DMS153 treated with DMSO at 0.1 percent for 48 hours (cell line): Measurements from ENCODE around the gene RALGPS1.

Experiments
- DNase-seq: peaks from one replicate; lab custom pipeline; 2025; ENCODE audit not compliant: unreplicated experiment; lab: John Stamatoyannopoulos, UW

RALGPS1 gene

GRCh38 chr9:126953041-126953809 is 38.6 kb downstream of the RALGPS1 start:
- no peak for DNase-seq

DNA sequence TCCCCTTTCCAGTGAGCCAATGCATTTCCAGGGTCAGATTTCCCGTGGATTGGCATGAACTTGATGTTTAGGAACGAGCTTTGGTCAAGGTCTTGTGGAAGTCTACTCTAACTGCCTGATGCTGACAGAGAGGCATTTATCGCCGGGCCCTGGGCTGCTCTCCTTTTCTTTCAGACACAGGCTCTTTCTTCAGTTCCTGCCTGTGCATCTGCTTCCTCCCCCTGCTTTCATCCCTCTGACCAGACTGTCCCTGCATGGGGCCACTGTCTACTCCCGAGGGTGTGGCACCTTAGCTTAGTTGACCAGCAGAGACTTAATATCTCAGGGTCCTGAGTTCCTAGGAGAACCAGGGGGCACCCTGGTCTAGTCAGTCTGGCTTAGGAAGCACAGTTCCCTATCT is 41.2 kb downstream of the RALGPS1 start:
- no peak for DNase-seq

DNA sequence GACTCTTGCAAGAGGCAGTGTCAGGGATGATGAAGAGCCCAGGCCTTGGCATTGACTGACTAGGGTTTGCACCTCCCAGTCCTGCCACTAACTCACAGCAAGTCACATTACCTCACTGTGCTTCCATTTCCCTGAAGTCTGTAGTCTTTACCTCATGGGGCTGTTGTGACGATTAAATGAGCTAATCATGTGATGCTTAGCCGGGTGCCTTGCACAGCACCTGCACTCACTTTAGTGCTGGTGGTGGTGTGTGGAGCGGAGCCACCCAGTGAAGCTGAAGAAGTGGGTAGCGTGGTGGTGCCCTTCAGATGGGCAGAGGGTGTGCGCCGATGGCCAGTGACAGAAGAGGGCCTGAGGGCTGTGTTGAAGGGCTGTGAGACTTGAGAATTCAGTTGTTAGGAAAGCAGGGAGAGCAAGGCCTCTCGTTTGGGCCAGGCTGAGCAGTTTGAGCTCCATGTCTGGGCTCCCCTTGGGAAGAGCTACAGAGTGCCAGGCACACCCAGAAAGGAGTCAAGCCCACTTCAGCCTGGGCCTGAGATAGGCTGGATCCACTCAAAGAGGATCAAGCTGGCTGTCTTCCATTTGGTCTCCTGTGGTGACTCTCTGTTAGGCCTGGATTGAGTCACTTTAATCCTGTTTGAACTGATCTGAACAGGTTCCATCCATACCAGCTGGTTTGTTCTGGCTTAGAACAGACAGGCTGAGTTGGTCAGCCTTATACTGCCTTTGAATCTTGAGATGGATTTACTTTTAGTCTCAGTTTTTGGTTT is 42.5 kb downstream of the RALGPS1 start:
- DNase-seq = no peak

GRCh38 chr9:126957687-126958053 is 43.1 kb downstream of the RALGPS1 start:
- DNase-seq = no peak

DNA sequence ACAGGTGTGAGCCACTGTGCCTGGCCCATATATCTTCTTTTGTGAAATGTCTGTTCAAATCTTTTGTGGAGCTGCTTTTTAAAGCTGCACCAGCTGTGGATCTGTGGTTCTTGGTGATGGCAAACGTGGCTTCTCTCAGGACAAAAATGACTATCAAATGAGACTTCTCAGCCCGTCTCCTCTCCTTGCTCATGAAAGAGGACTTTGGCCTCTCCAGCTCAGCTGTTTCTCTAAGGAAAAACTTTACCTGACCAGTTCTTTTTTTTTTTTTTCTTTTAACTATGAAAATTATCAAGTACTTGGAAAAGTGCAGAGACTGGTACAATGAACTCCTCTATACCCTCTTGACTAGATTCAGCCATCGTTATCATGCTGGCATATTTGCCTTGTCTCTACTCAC is 44.8 kb downstream of the RALGPS1 start:
- no peak for DNase-seq

DNA sequence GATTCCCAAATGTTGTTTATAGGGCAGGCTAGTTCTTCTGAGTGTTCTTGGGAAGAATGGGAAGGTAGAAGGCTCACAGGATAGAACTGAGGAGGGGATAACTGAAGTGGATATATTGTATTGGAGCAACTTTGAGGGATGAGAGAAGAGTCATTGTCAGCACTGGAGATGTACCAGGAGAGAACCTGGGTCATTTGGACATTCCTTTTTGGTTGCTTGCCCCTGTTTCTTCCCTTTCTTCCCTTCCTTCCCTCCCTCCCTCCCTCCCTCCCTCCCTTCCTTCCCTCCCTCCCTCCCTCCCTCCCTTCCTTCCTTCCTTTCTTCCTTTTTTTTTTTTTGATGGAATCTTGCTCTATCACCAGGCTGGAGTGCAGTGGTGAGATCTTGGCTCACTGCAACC is 45.3 kb downstream of the RALGPS1 start:
- DNase-seq = no peak

- no peak for DNase-seq
These were observed 47.8 kb downstream of the RALGPS1 start for GRCh38 chr9:126962336-126962735.

- DNase-seq = no peak
These were observed 50.5 kb downstream of the RALGPS1 start for GRCh38 chr9:126965077-126965476.

GRCh38 chr9:126965541-126966428 is 51.2 kb downstream of the RALGPS1 start:
- DNase-seq = peak; percentile 1

- no peak for DNase-seq
These were observed 56.7 kb downstream of the RALGPS1 start for GRCh38 chr9:126971261-126971660.

GRCh38 chr9:126973651-126974529 is 59.3 kb downstream of the RALGPS1 start:
- DNase-seq = no peak

- DNase-seq = no peak
These were observed 60.0 kb downstream of the RALGPS1 start for GRCh38 chr9:126974594-126974993.

- DNase-seq = no peak
These were observed 61.0 kb downstream of the RALGPS1 start for GRCh38 chr9:126975327-126976220.

GRCh38 chr9:126979461-126979860 is 64.9 kb downstream of the RALGPS1 start:
- DNase-seq = no peak

DNA sequence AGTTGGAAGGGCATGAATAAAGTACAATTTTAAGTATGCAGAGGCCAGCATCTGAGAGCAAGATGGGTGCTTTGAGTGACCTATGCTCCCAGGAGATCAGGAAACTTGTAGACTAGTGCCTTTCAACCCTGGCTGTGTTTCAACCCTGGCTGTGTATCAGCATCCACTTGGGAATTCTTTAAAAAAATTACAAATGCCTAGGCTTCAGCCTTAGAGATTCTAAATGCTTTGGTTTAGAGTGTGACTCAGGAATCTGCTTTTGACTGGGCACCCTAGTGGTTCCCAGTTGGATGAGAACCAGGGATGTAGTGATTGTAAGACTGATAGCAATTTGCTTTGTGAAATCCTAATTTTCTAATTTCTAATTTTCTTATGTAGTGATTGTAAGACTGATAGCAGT is 65.6 kb downstream of the RALGPS1 start:
- DNase-seq = no peak

- no peak for DNase-seq
These were observed 66.6 kb downstream of the RALGPS1 start for GRCh38 chr9:126981218-126981617.

DNA sequence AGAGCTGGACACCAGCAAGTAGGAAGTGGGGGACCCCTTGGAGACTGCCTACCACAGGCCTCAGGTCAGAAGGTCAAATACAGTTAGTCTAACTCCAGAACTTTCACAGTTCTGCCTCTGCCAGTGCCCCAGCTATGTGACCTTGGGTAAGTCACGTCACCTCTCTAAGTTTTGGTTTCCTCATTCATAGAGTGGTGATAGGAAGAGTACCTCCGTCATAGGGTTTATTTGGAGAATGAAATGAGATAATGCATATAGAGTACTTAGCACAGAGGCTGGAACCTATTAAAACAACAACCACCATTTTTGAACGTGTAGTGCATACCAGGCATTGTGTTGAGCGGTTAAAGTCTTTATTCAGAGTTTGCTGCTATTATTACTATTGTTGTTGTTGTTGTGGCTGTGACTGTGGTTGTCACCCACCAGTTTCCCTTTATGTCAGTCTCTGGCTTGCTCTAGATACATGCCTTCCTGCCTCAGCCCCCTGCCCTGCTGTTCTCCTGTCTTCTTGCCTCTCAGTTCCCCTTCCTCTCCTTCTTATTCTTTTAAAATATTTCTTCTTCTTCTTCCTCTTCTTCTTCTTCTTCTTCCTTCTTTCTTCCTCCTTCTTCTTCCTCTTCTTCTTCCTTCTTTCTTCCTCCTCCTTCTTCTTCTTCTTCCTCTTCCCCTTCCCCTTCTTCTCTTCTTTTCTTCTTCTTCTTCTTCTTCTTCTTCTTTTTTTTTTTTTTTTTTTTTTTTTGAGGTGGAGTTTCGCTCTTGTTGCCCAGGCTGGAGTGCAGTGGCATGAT is 67.8 kb downstream of the RALGPS1 start:
- DNase-seq = no peak

DNA sequence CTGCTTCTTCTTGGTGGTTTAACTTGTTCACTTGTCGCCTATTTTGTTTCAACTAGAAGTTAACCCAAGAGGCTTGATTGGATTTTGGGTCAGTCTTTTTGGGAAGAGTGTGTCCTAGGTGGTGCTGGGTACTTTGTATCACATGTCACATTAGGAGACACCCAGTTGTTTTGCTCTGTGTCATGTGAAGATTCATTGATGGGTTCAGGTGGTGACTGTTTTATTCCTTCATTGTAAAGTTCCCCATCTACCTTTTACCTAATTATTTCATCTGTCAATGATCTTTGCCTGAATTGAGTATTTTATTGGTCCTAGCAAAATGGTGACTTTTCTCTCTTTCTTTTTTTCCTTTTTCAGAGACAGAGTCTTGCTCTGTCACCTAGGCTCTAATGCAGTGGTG is 69.2 kb downstream of the RALGPS1 start:
- no peak for DNase-seq

DNA sequence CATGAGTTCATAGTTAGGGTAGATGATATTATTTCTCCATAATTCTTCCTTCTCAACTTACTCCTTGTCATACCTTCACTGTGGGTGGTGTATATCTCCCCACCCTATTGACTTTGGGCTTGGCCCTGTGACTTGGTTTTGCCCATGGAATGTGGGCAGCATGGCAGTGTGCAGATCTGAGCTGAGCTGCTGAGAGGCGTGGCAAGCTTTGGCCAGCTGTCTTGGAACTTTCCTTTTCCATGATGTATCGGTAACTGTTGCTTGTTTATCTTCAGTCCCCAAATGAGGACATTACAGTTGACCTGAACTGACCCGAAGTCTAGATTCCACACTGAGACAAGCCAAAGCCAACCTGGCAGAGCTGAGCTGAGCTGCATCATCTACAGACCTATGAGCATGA is 70.4 kb downstream of the RALGPS1 start:
- DNase-seq = no peak
